Adrenal gland (tissue), 12 donors: ENCODE results near the gene LRCH1. TPM values are rescaled to one million over a fixed set of nuclear protein-coding genes. Genes with fewer than 3 reads are reported as not detected.

Source experiments
- DNase-seq, 7 donors: peaks; one replicate each; pipeline ENCODE4 v3.0.0-alpha.2; 2019 to 2020
- H3K27ac ChIP-seq, 5 donors: fragments of 200-600 bp; sonication (generic) in 4 of 5; 1 replicate in 3 of 5; 2 replicates in 2 of 5; pipeline versions ENCODE4 v1.5.1 to v1.8.0; 2016 to 2020; ENCODE audit warnings: mild to moderate bottlenecking in 1 of 5
- H3K27me3 ChIP-seq: fragments of 200-600 bp; 2 replicates; pipeline ENCODE4 v1.8.0; 2021
- H3K36me3 ChIP-seq, 2 donors: fragments of 200-600 bp; replicated peaks in 1 of 2; 1 replicate in 1 of 2; 2 replicates in 1 of 2; pipeline versions ENCODE4 v1.5.1 to v1.8.0; 2018 to 2022
- H3K4me1 ChIP-seq, 2 donors: fragments of 200-600 bp; replicated peaks in 1 of 2; 1 replicate in 1 of 2; 2 replicates in 1 of 2; pipeline versions ENCODE4 v1.5.1 to v1.8.0; 2018 to 2021
- H3K4me3 ChIP-seq, 4 donors: fragments of 200-600 bp; sonication (generic) in 3 of 4; one replicate each; pipeline ENCODE4 v1.5.1; 2016 to 2018
- H3K9me3 ChIP-seq, 3 donors: fragments of 200-600 bp; sonication (generic) in 1 of 3; replicated peaks in 1 of 3; 1 replicate in 2 of 3; 2 replicates in 1 of 3; pipeline versions ENCODE4 v1.5.1 to v1.8.0; 2016 to 2021
- CTCF ChIP-seq, 6 experiments: fragments of 450-650 bp in 4 of 6; fragments of 200-600 bp in 2 of 6; sonication (generic) in 1 of 6; IDR thresholded peaks; 1 replicate in 5 of 6; 2 replicates in 1 of 6; pipeline versions ENCODE4 v1.5.1 to v1.8.0; 2016 to 2021; ENCODE audit warnings: antibody characterized with exemption in 6 of 6, mild to moderate bottlenecking in 2 of 6, moderate library complexity in 1 of 6
- POLR2A ChIP-seq, 2 donors: fragments of 450-650 bp; IDR thresholded peaks; one replicate each; pipeline ENCODE4 v1.6.1; 2017; ENCODE audit warnings: antibody characterized with exemption in 2 of 2, mild to moderate bottlenecking in 2 of 2, moderate library complexity in 1 of 2
- WGBS, 4 donors: extraction: QIAGEN DNeasy Blood & Tissue Kit in 2 of 4; methylation state at CpG; one replicate each; pipeline versions ENCODE4 v1.1.5 to v1.1.7; 2013 to 2017; 5-methylcytosine and 5-hydroxymethylcytosine counted together
- intact Hi-C, 2 donors: fragments of 100-400 bp; cut with DNase I; formaldehyde crosslinking; loops; one replicate each; pipeline versions ENCODE4 v1.14.1 to v1.15.0; 2022 to 2023
- polyA plus RNA-seq, 3 donors: library from polyadenylated mRNA; stranded (reverse); fragments of 200-250 nt in 2 of 3; fragments of 350-450 nt in 1 of 3; fragmentation: Illumina TruSeq in 1 of 3; extraction: RNeasy Lipid Tissue Mini Kit (QIAGEN cat#74804) in 1 of 3; gene quantifications; one replicate each; pipeline ENCODE4 v1.2.3, GENCODE V29; 2013 to 2014
- total RNA-seq, 9 donors: library from RNA; depleted of rRNA in 4 of 9; stranded (reverse); fragments of >200 nt in 4 of 9; fragments of 120-200 nt in 1 of 9; fragmentation: NEBNext Ultra II Directional in 1 of 9; extraction: Animal tissue kit (Norgen Biotek cat#: 25700) in 1 of 9; gene quantifications; one replicate each; pipeline versions ENCODE4 v1.1.0 to v1.2.4, GENCODE V29; 2013 to 2023
- donor health status: healthy with polysubstance abuse.
- donor health status: Bipolar disorder and iron deficiency.
- donor health status: DM: yes; HTN: yes; CAD: no.
- donor health status: DM: no; HTN: no; CAD: no.
- donor health status: DM: no; HTN: no; CAD: no.
- donor health status: DM: yes; HTN: yes; CAD: no.

The LRCH1 gene
- total and polyA plus RNA-seq, 12 donors, result 2.8 to 13.6 (median 8.4) TPM

GRCh38 chr13:46556418-46556779, 3.4 kb downstream of the LRCH1 start:
- H3K27ac ChIP-seq, result no peak overlapping the region
- intact Hi-C loops, result loop anchor here in 1 of 2 donors (10.0 kb wide), 1 partner anchor 48 kb away; no protein-coding TSS in a partner anchor

GRCh38 chr13:46559272-46559805, 6.4 kb downstream of the LRCH1 start:
- DNase-seq, result no peak
- Histone ChIP-seq H3K4me3 (no peak overlapping the region), H3K27me3 (no peaks in the 10 kb centered on the region), H3K4me1 (peaks cover 10 to 18% of the 10 kb centered on the region in 2 donors), H3K36me3 (no peaks in the 10 kb centered on the region), H3K27ac (no peak overlapping the region), H3K9me3 (no peaks in the 10 kb centered on the region)
- intact Hi-C loops, result loop anchor here in 1 of 2 donors (10.0 kb wide), 1 partner anchor 45 kb away; no protein-coding TSS in a partner anchor
- WGBS, 4 donors, result 66 to 79% (median 69%) methylated on average over 2 of the region's 2 CpGs
- TF ChIP-seq CTCF (IDR thresholded peaks at IDR 0.05) (no peak), POLR2A (IDR thresholded peaks at IDR 0.05) (no peak)

More at GRCh38 chr13:46556418-46556779, 3.4 kb downstream of the LRCH1 start:
- H3K36me3 ChIP-seq, result no peaks in the 10 kb centered on the region
- H3K4me3 ChIP-seq, result no peak overlapping the region
- H3K4me1 ChIP-seq, result peaks cover 17 to 30% of the 10 kb centered on the region in 2 donors
- H3K9me3 ChIP-seq, result no peaks in the 10 kb centered on the region
- no peak for DNase-seq
- TF ChIP-seq CTCF (IDR thresholded peaks at IDR 0.05), result no peak
- TF ChIP-seq POLR2A (IDR thresholded peaks at IDR 0.05), result no peak
- 83 to 92% (median 89%) methylated on average over 6 of the region's 6 CpGs for WGBS, 4 donors
- no peaks in the 10 kb centered on the region for H3K27me3 ChIP-seq

- no peaks in the 10 kb centered on the region for H3K27me3 ChIP-seq
- no peak for DNase-seq
- no peaks in the 10 kb centered on the region for H3K9me3 ChIP-seq
- H3K27ac ChIP-seq, result no peak overlapping the region
- H3K4me1 ChIP-seq, result peaks cover 8 to 10% of the 10 kb centered on the region in 2 donors
- TF ChIP-seq CTCF (IDR thresholded peaks at IDR 0.05), result no peak
- TF ChIP-seq POLR2A (IDR thresholded peaks at IDR 0.05), result no peak
- intact Hi-C loops, result no loop called here
- no peaks in the 10 kb centered on the region for H3K36me3 ChIP-seq
- H3K4me3 ChIP-seq, result no peak overlapping the region
Observed at GRCh38 chr13:46560778-46561177, 7.8 kb downstream of the LRCH1 start.

GRCh38 chr13:46561286-46561685, 8.3 kb downstream of the LRCH1 start:
- intact Hi-C loops, result no loop called here
- DNase-seq, result no peak
- Histone ChIP-seq H3K36me3 (no peaks in the 10 kb centered on the region), H3K27me3 (no peaks in the 10 kb centered on the region), H3K4me3 (no peak overlapping the region), H3K4me1 (peaks cover 10 to 13% of the 10 kb centered on the region in 2 donors), H3K27ac (no peak overlapping the region), H3K9me3 (no peaks in the 10 kb centered on the region)
- TF ChIP-seq CTCF (IDR thresholded peaks at IDR 0.05), result no peak
- 49 to 78% (median 74%) methylated on average over 2 of the region's 2 CpGs for WGBS, 4 donors
